Natural killer cell (primary cell): ENCODE data around the gene JADE2. TPM values are rescaled to one million over a fixed set of nuclear protein-coding genes. Genes with fewer than 3 reads are reported as not detected.
A peak's percentile ranks its signal among the peaks of the same experiment; 100 is the strongest.

ENCODE experiments used
- ATAC-seq, 3 donors: fragments of 150-1000 bp in 2 of 3; fragments of 200-7000 bp in 1 of 3; cut with Tn5 transposase; 1 replicate in 1 of 3; 2 replicates in 2 of 3; pipeline ENCODE4 v1.10.0; 2021; ENCODE audit warnings: mild to moderate bottlenecking in 2 of 3, moderate library complexity in 2 of 3
- DNase-seq, 2 donors: peaks; one replicate each; pipeline versions ENCODE4 v3.0.0 to v3.0.0-alpha.2; 2013 to 2021; ENCODE audit warnings: mixed read lengths in 1 of 2
- H3K27ac ChIP-seq: one replicate; pipeline ENCODE4 v1.5.1; 2013; ENCODE audit warnings: mild to moderate bottlenecking, low read length
- H3K27me3 ChIP-seq: one replicate; pipeline ENCODE4 v1.6.1; 2013; ENCODE audit warnings: low read length; ENCODE audit not compliant: control insufficient read depth, insufficient read depth
- H3K36me3 ChIP-seq: one replicate; pipeline ENCODE4 v1.6.1; 2013; ENCODE audit warnings: low read length; ENCODE audit not compliant: control insufficient read depth, insufficient read depth
- H3K4me1 ChIP-seq: one replicate; pipeline ENCODE4 v1.6.1; 2013; ENCODE audit warnings: low read length; ENCODE audit not compliant: control insufficient read depth, insufficient read depth
- H3K4me3 ChIP-seq: one replicate; pipeline ENCODE4 v1.5.1; 2013; ENCODE audit warnings: low read length
- H3K9me3 ChIP-seq: one replicate; pipeline ENCODE4 v1.6.1; 2013; ENCODE audit warnings: low read length; ENCODE audit not compliant: control insufficient read depth, insufficient read depth
- H3K27ac Mint-ChIP-seq, 2 donors: one replicate each; pipeline ENCODE4 v1.8.0; 2022; ENCODE audit warnings: mild to moderate bottlenecking in 2 of 2, mixed read lengths in 2 of 2, moderate library complexity in 1 of 2
- H3K27me3 Mint-ChIP-seq, 2 donors: one replicate each; pipeline ENCODE4 v1.8.0; 2022; ENCODE audit warnings: low read depth in 2 of 2, mixed read lengths in 2 of 2
- H3K36me3 Mint-ChIP-seq: one replicate; pipeline ENCODE4 v1.8.0; 2022; ENCODE audit warnings: mixed read lengths
- H3K4me1 Mint-ChIP-seq, 2 donors: one replicate each; pipeline ENCODE4 v1.8.0; 2022; ENCODE audit warnings: mixed read lengths in 2 of 2
- H3K4me3 Mint-ChIP-seq: one replicate; pipeline ENCODE4 v1.8.0; 2022; ENCODE audit warnings: mild to moderate bottlenecking, moderate library complexity, mixed read lengths
- H3K9me3 Mint-ChIP-seq, 2 donors: one replicate each; pipeline ENCODE4 v1.8.0; 2022; ENCODE audit warnings: mixed read lengths in 2 of 2
- CTCF ChIP-seq: fragments of 200-600 bp; IDR thresholded peaks from one replicate; pipeline ENCODE4 v1.8.0; 2022; ENCODE audit warnings: antibody characterized with exemption
- WGBS: methylation state at CpG from one replicate; pipeline ENCODE4 v1.1.7; 2013; ENCODE audit warnings: missing lambda C conversion rate; ENCODE audit not compliant: insufficient coverage; 5-methylcytosine and 5-hydroxymethylcytosine counted together
- intact Hi-C: fragments of 100-400 bp; cut with micrococcal nuclease; formaldehyde crosslinking; loops from one replicate; pipeline ENCODE4 v1.14.2; 2022
- total RNA-seq, 4 donors: library from RNA; stranded (reverse); fragments of 120-200 nt in 1 of 4; gene quantifications; one replicate each; pipeline versions ENCODE4 v1.2.3 to v1.2.4, GENCODE V29; 2013 to 2022

JADE2 gene
- total RNA-seq, 3 donors from 2014 or later (not counting 1 experiment from before 2014, with no cell fraction given), result 130 to 174 (median 173) TPM

GRCh38 chr5:134609232-134609851 is 83.9 kb downstream of the JADE2 start:
- Histone ChIP-seq H3K27me3 (no peaks in the 10 kb centered on the region), H3K9me3 (no peaks in the 10 kb centered on the region), H3K27ac (no peak overlapping the region), H3K4me1 (no peaks in the 10 kb centered on the region), H3K36me3 (peaks cover 73% of the 10 kb centered on the region), H3K4me3 (no peak overlapping the region)
- DNase-seq (no peak), ATAC-seq (no peak)
- H3K27me3 Mint-ChIP-seq, result no peaks in the 10 kb centered on the region
- H3K4me1 Mint-ChIP-seq, result no peaks in the 10 kb centered on the region
- WGBS, result 54% methylated on average over 3 of the region's 3 CpGs
- H3K9me3 Mint-ChIP-seq, result no peaks in the 10 kb centered on the region
- intact Hi-C loops, result no loop called here
- no peak for TF ChIP-seq CTCF
- no peak overlapping the region for H3K4me3 Mint-ChIP-seq
- H3K27ac Mint-ChIP-seq, result peak overlapping the region; percentile 37 to 42
- H3K36me3 Mint-ChIP-seq, result peaks cover 34% of the 10 kb centered on the region

- no peaks in the 10 kb centered on the region for H3K4me1 Mint-ChIP-seq
- H3K36me3 Mint-ChIP-seq, result peaks cover 40% of the 10 kb centered on the region
- intact Hi-C loops, result no loop called here
- Histone ChIP-seq H3K9me3 (no peaks in the 10 kb centered on the region), H3K27me3 (no peaks in the 10 kb centered on the region), H3K36me3 (peaks cover 66% of the 10 kb centered on the region), H3K27ac (no peak overlapping the region), H3K4me3 (no peak overlapping the region), H3K4me1 (no peaks in the 10 kb centered on the region)
- no peak overlapping the region for H3K27ac Mint-ChIP-seq
- no peak overlapping the region for H3K4me3 Mint-ChIP-seq
- H3K27me3 Mint-ChIP-seq, result no peaks in the 10 kb centered on the region
- ATAC-seq (no peak), DNase-seq (no peak)
- H3K9me3 Mint-ChIP-seq, result no peaks in the 10 kb centered on the region
- no peak for TF ChIP-seq CTCF
These were observed 85.3 kb downstream of the JADE2 start for GRCh38 chr5:134610725-134611124.

- DNase-seq, result no peak
- Histone ChIP-seq H3K4me3 (no peak overlapping the region), H3K27me3 (no peaks in the 10 kb centered on the region), H3K36me3 (peaks cover 60% of the 10 kb centered on the region), H3K4me1 (no peaks in the 10 kb centered on the region), H3K27ac (no peak overlapping the region), H3K9me3 (no peaks in the 10 kb centered on the region)
- Mint-ChIP-seq H3K4me3 (no peak overlapping the region), H3K9me3 (no peaks in the 10 kb centered on the region), H3K27ac (no peak overlapping the region), H3K36me3 (peaks cover 40% of the 10 kb centered on the region), H3K4me1 (no peaks in the 10 kb centered on the region), H3K27me3 (no peaks in the 10 kb centered on the region)
- no peak for TF ChIP-seq CTCF
- ATAC-seq, result no peak
- 92% methylated on average over 3 of the region's 4 CpGs for WGBS
- intact Hi-C loops, result no loop called here
These were observed 86.0 kb downstream of the JADE2 start for GRCh38 chr5:134611515-134611914.

GRCh38 chr5:134614450-134615085 is 89.1 kb downstream of the JADE2 start:
- Histone ChIP-seq H3K4me1 (no peaks in the 10 kb centered on the region), H3K36me3 (peaks cover 50% of the 10 kb centered on the region), H3K27me3 (no peaks in the 10 kb centered on the region), H3K27ac (no peak overlapping the region), H3K4me3 (no peak overlapping the region), H3K9me3 (no peaks in the 10 kb centered on the region)
- peaks cover 21% of the 10 kb centered on the region for H3K36me3 Mint-ChIP-seq
- no peak overlapping the region for H3K4me3 Mint-ChIP-seq
- WGBS, result 97% methylated on average over 5 of the region's 5 CpGs
- no peaks in the 10 kb centered on the region for H3K27me3 Mint-ChIP-seq
- no peak overlapping the region for H3K27ac Mint-ChIP-seq
- ATAC-seq (no peak), DNase-seq (no peak)
- intact Hi-C loops, result no loop called here
- H3K4me1 Mint-ChIP-seq, result no peaks in the 10 kb centered on the region
- no peaks in the 10 kb centered on the region for H3K9me3 Mint-ChIP-seq
- no peak for TF ChIP-seq CTCF
